Dedifferentiated amniotic fluid mesenchymal stem cell (primary cell): ENCODE measurements around the gene YBX1.
"Not testable (repeated sequence)": the region's sequence is repeated elsewhere in the genome, so short reads cannot be mapped to it uniquely, and the experiment has no call there.

Experiments used
- DNase-seq: peaks from one replicate; pipeline ENCODE4 v3.0.0-alpha.2; 2016; ENCODE audit errors: extremely low spot score

Gene YBX1

GRCh38 chr1:42748021-42748420, 65.8 kb downstream of the YBX1 start:
- no peak for DNase-seq

DNA sequence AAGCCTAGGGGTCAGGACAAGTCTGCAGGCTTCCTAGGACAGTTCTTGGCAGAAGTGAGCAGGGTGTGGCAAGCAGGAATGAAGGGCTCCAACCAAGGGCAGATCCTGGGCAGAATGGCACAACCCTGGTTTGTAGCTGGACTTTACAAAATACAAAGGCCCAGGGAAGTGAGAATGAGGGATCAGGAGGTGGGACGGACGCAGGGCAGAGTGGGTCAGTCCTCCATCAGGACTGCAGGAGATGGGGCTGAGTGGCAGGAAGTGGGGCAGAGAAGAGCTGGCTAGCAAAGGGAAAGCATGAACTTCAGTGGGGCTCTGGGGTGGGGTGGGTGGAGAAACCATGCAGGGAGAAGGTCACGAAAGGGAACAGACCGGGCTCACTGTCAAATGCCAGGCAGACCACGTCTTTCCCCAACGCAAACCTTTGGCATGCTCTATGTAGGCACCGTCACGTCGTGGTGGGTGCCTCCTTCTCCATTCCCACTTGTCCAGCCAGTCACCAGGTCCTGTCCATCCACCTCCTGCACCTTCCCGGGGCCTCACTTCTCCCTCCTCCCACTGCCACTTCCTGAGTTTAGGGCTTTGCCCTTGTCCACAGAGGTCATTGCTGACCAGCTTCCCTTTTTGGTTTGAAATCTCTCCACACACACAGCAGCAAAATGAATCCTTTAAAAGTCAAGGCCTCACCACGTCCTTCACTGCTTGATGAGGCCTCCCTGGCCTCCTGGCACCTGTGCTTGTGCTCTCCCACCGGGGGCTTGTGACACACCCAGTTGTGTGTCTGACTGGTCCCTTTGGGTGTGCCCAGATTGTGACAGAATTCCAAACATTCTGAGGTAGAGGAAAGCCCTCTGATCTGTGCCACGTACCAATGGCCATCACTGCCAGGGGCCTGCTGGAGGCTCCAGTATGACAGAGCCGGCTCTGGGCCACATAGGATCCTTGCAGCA, 66.5 kb downstream of the YBX1 start:
- DNase-seq, result no peak

DNA sequence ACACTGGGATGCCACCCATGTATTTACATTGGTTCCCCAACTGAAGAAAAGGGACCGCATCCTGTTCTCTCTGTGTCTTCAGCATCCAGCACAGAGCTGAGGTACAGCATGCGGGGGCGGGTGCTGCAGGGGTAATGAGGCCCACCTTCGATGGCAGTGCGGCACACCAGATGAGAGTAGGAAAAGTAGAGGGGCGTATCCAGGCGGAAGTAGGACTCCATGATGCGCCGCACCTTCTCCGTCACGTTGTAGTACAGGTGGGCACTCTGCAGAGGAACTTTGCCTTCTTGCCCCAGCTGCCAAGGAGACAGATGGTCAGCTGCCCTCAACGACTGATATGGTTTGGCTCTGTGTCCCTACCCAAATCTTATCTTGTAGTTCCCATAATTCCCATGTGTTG, 67.8 kb downstream of the YBX1 start:
- DNase-seq, result no peak

DNA sequence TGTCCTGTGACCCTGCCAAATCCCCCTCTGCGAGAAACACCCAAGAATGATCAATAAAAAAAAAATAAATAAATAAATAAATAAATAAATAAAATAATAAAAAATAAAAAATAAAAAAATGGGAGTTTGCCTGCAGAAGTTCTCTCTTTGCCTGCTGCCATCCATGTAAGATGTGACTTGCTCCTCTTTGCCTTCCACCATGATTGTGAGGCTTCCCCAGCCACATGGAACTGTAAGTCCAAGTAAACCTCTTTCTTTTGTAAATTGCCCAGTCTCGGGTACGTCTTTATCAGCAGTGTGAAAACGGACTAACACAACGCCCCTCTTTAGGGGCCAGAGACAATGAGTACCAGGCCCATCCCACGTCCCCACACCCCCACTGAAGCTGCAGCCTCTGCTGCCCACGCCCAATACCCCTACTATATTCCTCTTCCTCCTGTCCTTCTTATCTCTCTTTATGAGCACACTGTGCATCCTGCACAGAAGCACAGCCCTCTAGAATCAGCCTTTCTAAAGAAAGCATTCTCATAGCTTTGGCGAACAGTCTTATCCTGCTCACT, 69.4 kb downstream of the YBX1 start:
- DNase-seq, result not testable (repeated sequence)

DNA sequence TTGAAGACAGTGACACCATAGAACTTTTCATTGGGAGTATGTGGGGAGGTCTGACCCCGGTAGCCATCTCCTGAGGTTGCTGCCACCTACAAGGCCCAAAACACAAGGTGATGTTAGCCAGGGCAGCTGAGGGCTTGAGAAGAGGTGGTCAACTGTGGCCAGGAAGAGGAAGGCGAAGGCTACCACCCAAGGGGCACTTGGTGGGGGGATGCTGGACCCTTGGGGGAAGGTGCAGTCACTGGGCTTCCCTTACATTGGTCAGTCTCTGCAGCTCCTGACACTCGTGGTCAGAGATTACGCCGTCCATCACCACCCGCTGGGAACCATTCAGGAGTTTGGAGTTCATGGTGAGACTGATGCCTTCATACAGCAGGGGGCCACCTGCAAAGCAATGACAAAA, 70.1 kb downstream of the YBX1 start:
- no peak for DNase-seq

- DNase-seq, result no peak
These were observed 70.9 kb downstream of the YBX1 start for GRCh38 chr1:42753070-42753469.
